Thoracic aorta (tissue), 2 donors: ENCODE measurements around the gene TIMP1. TPM values are rescaled to one million over a fixed set of nuclear protein-coding genes. Genes with fewer than 3 reads are reported as not detected.
A peak's percentile ranks its signal among the peaks of the same experiment; 100 is the strongest.

Experiments
- ATAC-seq: fragments of 150-250 bp; one replicate; pipeline ENCODE4 v1.8.0; 2017; ENCODE audit warnings: low read depth; ENCODE audit not compliant: insufficient number of reproducible peaks, low FRiP score
- DNase-seq: peaks from one replicate; pipeline ENCODE4 v3.0.0-alpha.2; 2020; ENCODE audit warnings: low spot score
- H3K27ac ChIP-seq, 2 donors: fragments of 200-600 bp; sonication (generic); 1 replicate in 1 of 2; 2 replicates in 1 of 2; pipeline ENCODE4 v1.5.1; 2016; ENCODE audit warnings: mild to moderate bottlenecking in 2 of 2, moderate library complexity in 2 of 2
- H3K27me3 ChIP-seq: fragments of 200-600 bp; sonication (generic); replicated peaks from 2 replicates; pipeline ENCODE4 v1.6.0; 2016; ENCODE audit warnings: mild to moderate bottlenecking; ENCODE audit not compliant: insufficient read depth
- H3K36me3 ChIP-seq: fragments of 200-600 bp; sonication (generic); one replicate; pipeline ENCODE4 v1.5.1; 2016
- H3K4me1 ChIP-seq, 2 donors: fragments of 200-600 bp; sonication (generic); 1 replicate in 1 of 2; 2 replicates in 1 of 2; pipeline versions ENCODE4 v1.5.1 to v1.6.0; 2016; ENCODE audit warnings: low read depth in 2 of 2, mild to moderate bottlenecking in 1 of 2; ENCODE audit not compliant: control insufficient read depth in 1 of 2
- H3K4me3 ChIP-seq: fragments of 200-600 bp; sonication (generic); 2 replicates; pipeline ENCODE4 v1.5.1; 2016; ENCODE audit warnings: mild to moderate bottlenecking
- H3K9me3 ChIP-seq: fragments of 200-600 bp; sonication (generic); 2 replicates; pipeline ENCODE4 v1.5.1; 2016
- CTCF ChIP-seq: fragments of 200-600 bp; sonication (generic); IDR thresholded peaks from one replicate; pipeline ENCODE4 v1.5.1; 2019; ENCODE audit warnings: antibody characterized with exemption
- total RNA-seq, 2 donors: library from RNA; depleted of rRNA; stranded (reverse); fragments of >200 nt; gene quantifications; one replicate each; pipeline versions ENCODE4 v1.1.0 to v1.2.3, GENCODE V29; 2016

The TIMP1 gene
- total RNA-seq, 2 donors from 2014 or later, result 635 to 1,379 TPM

DNA sequence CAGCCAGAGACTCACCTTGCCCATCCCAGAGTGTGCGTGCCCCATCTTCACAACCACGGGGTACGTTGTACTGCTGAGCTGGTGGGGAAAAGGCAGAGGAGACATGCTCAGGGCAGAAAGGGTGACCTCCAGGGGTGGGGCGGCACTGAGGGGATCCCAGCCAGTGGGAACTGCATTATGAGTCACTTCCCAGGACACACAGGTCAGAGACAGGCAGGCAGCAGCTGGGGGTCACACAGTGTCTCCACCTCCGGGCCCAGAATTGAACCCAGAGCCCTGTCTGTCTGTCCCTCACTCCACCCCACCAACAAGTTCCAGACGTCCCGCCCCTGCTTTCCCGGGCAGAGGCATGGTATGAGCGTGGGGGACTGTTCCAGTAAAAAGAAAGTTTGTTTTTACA, 4.8 kb upstream of the TIMP1 start:
- no peaks in the 10 kb centered on the region for H3K27me3 ChIP-seq

DNA sequence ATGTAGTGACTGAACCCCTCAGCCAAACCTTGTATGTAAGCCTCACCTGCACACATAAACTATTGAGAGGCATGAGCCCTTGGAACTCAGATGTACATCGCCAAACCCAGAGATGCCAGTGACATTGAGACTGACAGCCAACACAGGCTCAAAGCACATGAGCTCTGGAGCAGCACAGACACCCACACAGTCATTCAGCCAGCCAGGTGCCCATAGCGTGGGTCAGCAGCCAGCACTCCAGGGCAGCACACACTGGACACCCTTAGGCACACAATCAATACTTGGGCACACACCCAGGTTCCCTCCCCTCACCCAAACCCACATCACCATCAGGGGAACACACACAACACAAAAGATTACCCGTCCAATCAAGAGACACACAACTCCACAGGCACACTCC, 4.3 kb upstream of the TIMP1 start:
- DNase-seq, result no peak
- Histone ChIP-seq H3K4me3 (no peak overlapping the region), H3K4me1 (peaks cover 0 to 23% of the 10 kb centered on the region in 2 donors), H3K9me3 (no peaks in the 10 kb centered on the region), H3K36me3 (no peaks in the 10 kb centered on the region), H3K27ac (no peak overlapping the region), H3K27me3 (no peaks in the 10 kb centered on the region)
- ATAC-seq, result no peak
- TF ChIP-seq CTCF, result no peak

More for the DNA sequence above, 4.8 kb upstream of the TIMP1 start:
- Histone ChIP-seq H3K36me3 (no peaks in the 10 kb centered on the region), H3K4me1 (peaks cover 0 to 23% of the 10 kb centered on the region in 2 donors), H3K4me3 (no peak overlapping the region), H3K27ac (no peak overlapping the region), H3K9me3 (no peaks in the 10 kb centered on the region)
- ATAC-seq (no peak), DNase-seq (no peak)
- no peak for TF ChIP-seq CTCF

DNA sequence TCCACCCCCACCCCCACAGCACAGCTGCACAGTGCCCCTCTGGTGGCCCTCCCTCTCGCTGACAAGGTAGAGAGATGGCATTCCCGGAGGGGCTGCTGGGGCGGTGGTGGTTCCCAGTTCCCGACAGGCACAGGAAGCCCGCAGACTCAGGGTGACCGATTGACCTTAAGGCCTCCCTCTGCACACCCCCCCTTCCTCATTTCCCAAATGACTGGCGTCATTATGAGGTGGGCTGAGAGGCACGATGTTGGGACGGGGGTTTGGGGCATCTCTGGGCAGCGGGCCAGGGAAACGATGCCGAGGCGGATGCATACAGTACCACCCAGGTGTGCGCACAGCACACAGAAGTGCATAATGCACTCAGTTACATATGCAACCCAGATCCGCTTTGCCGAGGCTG, 3.5 kb upstream of the TIMP1 start:
- Histone ChIP-seq H3K4me1 (peaks cover under 1 to 27% of the 10 kb centered on the region in 2 donors), H3K36me3 (no peaks in the 10 kb centered on the region)

DNA sequence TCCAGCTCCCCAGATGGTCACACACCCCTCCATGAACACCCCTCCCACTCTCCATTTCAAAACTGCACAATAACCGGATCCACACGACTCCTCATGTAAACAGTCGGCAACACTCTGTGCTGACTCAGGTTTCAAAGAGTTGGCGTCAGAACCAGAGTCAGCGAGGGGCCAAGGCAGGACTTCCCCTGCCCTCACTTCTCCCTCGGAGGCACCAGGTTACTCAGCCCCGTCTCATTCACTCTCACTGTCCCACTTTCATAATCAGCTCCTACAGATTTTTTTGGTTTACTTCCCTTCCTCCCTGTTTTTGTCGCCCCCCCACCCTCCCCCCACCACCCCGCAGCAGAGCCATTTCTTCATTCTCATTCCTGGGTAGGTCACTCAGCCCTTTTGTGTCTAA, 2.7 kb upstream of the TIMP1 start:
- H3K27ac ChIP-seq, result no peak overlapping the region
- no peak for TF ChIP-seq CTCF
- H3K9me3 ChIP-seq, result no peaks in the 10 kb centered on the region
- peaks cover 2 to 19% of the 10 kb centered on the region in 2 donors for H3K4me1 ChIP-seq
- H3K27me3 ChIP-seq, result no peaks in the 10 kb centered on the region
- no peaks in the 10 kb centered on the region for H3K36me3 ChIP-seq
- ATAC-seq, result no peak
- H3K4me3 ChIP-seq, result no peak overlapping the region
- DNase-seq, result no peak

More for the DNA sequence above, 3.5 kb upstream of the TIMP1 start:
- no peak for TF ChIP-seq CTCF
- no peaks in the 10 kb centered on the region for H3K9me3 ChIP-seq
- H3K27me3 ChIP-seq, result no peaks in the 10 kb centered on the region
- DNase-seq, result no peak
- no peak for ATAC-seq
- no peak overlapping the region for H3K4me3 ChIP-seq
- no peak overlapping the region for H3K27ac ChIP-seq

GRCh38 chrX:47583240-47583861, 1.1 kb downstream of the TIMP1 start:
- no peak for TF ChIP-seq CTCF
- Histone ChIP-seq H3K4me1 (peaks cover 2 to 8% of the 10 kb centered on the region in 2 donors), H3K27ac (peak overlapping the region; percentile 85 to 87), H3K4me3 (peak overlapping the region; percentile 76), H3K36me3 (peaks cover 3% of the 10 kb centered on the region), H3K9me3 (no peaks in the 10 kb centered on the region), H3K27me3 (no peaks in the 10 kb centered on the region)
- ATAC-seq (no peak), DNase-seq (no peak)
